ENCODE measurements around the gene CINP.

GRCh38 chr14:102318781-102319276 lies 43.9 kb downstream of the CINP start:
- no peak for TF ChIP-seq CTCF (IDR thresholded peaks at IDR 0.05 in 2 of 3, conservative IDR thresholded peaks at IDR 0.05 in 1 of 3; ENCODE audit: insufficient read depth in 2 of 3, low read depth in 1 of 3, low read length in 3 of 3)
- TF ChIP-seq KDM4B (IDR thresholded peaks at IDR 0.05; ENCODE audit: borderline replicate concordance in 2 of 2, low read depth in 1 of 2) = no peak
- TF ChIP-seq HBP1 (CRISPR knock-in tag; IDR thresholded peaks at IDR 0.05) = no peak
- TF ChIP-seq CCNT2 (IDR thresholded peaks at IDR 0.05; ENCODE audit: borderline replicate concordance, extremely low read depth, insufficient read length, low read depth, low read length) = no peak
- no peak for TF ChIP-seq RNF219 (CRISPR knock-in tag; IDR thresholded peaks at IDR 0.05)
- TF ChIP-seq ARNT (IDR thresholded peaks at IDR 0.05) = no peak
- TF ChIP-seq MAX (CRISPR knock-in tag; IDR thresholded peaks at IDR 0.05) = no peak
